ENCODE results near the gene LRP1B.

- TF ChIP-seq POLR2A (IDR thresholded peaks at IDR 0.05) (no peak), CTCF (IDR thresholded peaks at IDR 0.05) (no peak)
Measured at GRCh38 chr2:140851258-140851981, 1279.4 kb downstream of the LRP1B start.
